K562 (cell line): ENCODE results near the gene ANKRD13B. TPM values are rescaled to one million over a fixed set of nuclear protein-coding genes. Genes with fewer than 3 reads are reported as not detected.

Experiments
- ADNP ChIP-seq: fragments of 200-800 bp; sonication (Bioruptor generic); IDR thresholded peaks from 2 replicates; pipeline ENCODE4 v1.6.1; 2016; ENCODE audit warnings: missing genetic modification characterization, missing compliant biosample characterization
- ARNT ChIP-seq, 2 experiments: fragments of 450-650 bp; IDR thresholded peaks; 2 replicates each; pipeline ENCODE4 v1.6.1; 2016; ENCODE audit warnings: mild to moderate bottlenecking in 1 of 2
- ASH1L ChIP-seq: fragments of 450-650 bp; IDR thresholded peaks from 2 replicates; pipeline ENCODE4 v1.6.1; 2018; ENCODE audit warnings: borderline replicate concordance, mild to moderate bottlenecking, low read depth; ENCODE audit not compliant: partially characterized antibody
- ATF1 ChIP-seq, 2 experiments: fragments of 450-650 bp in 1 of 2; IDR thresholded peaks; 2 replicates each; pipeline ENCODE4 v1.6.1; 2016; ENCODE audit warnings: missing compliant biosample characterization in 1 of 2, missing genetic modification characterization in 1 of 2
- C11orf30 ChIP-seq: fragments of 450-650 bp; IDR thresholded peaks from 2 replicates; pipeline ENCODE4 v1.6.1; 2016; ENCODE audit warnings: low read depth, mild to moderate bottlenecking
- CHD2 ChIP-seq: IDR thresholded peaks from 2 replicates; pipeline ENCODE4 v1.6.1; 2011; ENCODE audit warnings: low read depth, low read length
- GTF3C2 ChIP-seq: IDR thresholded peaks from 3 replicates; pipeline ENCODE4 v1.6.1; 2011; ENCODE audit warnings: borderline replicate concordance, mild to moderate bottlenecking, moderate library complexity; ENCODE audit not compliant: insufficient read length; ENCODE audit errors: extremely low read depth
- KDM4B ChIP-seq, 2 experiments: fragments of 450-650 bp in 1 of 2; sonication (generic) in 1 of 2; IDR thresholded peaks; 2 replicates each; pipeline ENCODE4 v1.6.1; 2016 to 2017; ENCODE audit warnings: borderline replicate concordance in 2 of 2, antibody characterized with exemption in 1 of 2, low read depth in 1 of 2, mild to moderate bottlenecking in 1 of 2
- LEF1 ChIP-seq: fragments of 450-650 bp; IDR thresholded peaks from 2 replicates; pipeline ENCODE4 v1.6.1; 2016; ENCODE audit warnings: mild to moderate bottlenecking
- MXI1 ChIP-seq: IDR thresholded peaks from 2 replicates; pipeline ENCODE4 v1.6.1; 2011; ENCODE audit warnings: low read depth, mild to moderate bottlenecking, improper control_type of control experiment, low read length
- PCBP1 ChIP-seq: fragments of 200-400 bp; formaldehyde crosslinking; IDR thresholded peaks from 2 replicates; pipeline ENCODE4 v1.6.1; 2018; ENCODE audit warnings: mild to moderate bottlenecking, low read depth, low read length; ENCODE audit not compliant: poor library complexity, severe bottlenecking
- PHB2 ChIP-seq: fragments of 450-650 bp; IDR thresholded peaks from 2 replicates; pipeline ENCODE4 v1.6.1; 2017; ENCODE audit warnings: low read depth
- RERE ChIP-seq: sonication (generic); formaldehyde crosslinking; IDR thresholded peaks from 2 replicates; pipeline ENCODE4 v1.8.0; 2023; ENCODE audit warnings: missing genetic modification reagents, mild to moderate bottlenecking, borderline replicate concordance
- SMARCB1 ChIP-seq: IDR thresholded peaks from 2 replicates; pipeline ENCODE4 v1.6.1; 2011; ENCODE audit warnings: improper control_type of control experiment, low read depth; ENCODE audit not compliant: insufficient read length
- THRA ChIP-seq: fragments of 450-650 bp; IDR thresholded peaks from 2 replicates; pipeline ENCODE4 v1.6.1; 2017; ENCODE audit warnings: mild to moderate bottlenecking, moderate library complexity
- WHSC1 ChIP-seq: IDR thresholded peaks from one replicate; pipeline ENCODE4 v1.6.1; 2012; ENCODE audit warnings: low read length, control low read depth, inconsistent platforms
- ZNF124 ChIP-seq: sonication (generic); formaldehyde crosslinking; IDR thresholded peaks from 2 replicates; pipeline ENCODE4 v1.8.1; 2022; ENCODE audit warnings: missing genetic modification reagents
- ZNF175 ChIP-seq: fragments of 200-800 bp; sonication (Bioruptor generic); IDR thresholded peaks from 2 replicates; pipeline ENCODE4 v1.6.1; 2016; ENCODE audit warnings: low read depth, mild to moderate bottlenecking, missing genetic modification characterization, missing compliant biosample characterization
- polyA plus RNA-seq, 8 experiments: library from polyadenylated mRNA; depleted of rRNA in 4 of 8; stranded (reverse) in 5 of 8; unstranded in 3 of 8; fragments of >200 nt; fragmentation: Nextera tagmentation in 2 of 8; fragmentation: Illumina TruSeq in 1 of 8; extraction: Ambion mirVana in 2 of 8; extraction: Trizol in 1 of 8; gene quantifications; 2 replicates each; pipeline versions ENCODE4 v1.2.1 to v1.2.3, GENCODE V29; 2011 to 2014; ENCODE audit warnings: inconsistent platforms in 1 of 8, missing spikeins in 1 of 8
- total RNA-seq, 7 experiments: library from RNA; depleted of rRNA in 6 of 7; stranded (reverse); fragments of >200 nt in 6 of 7; fragmentation: Illumina TruSeq in 2 of 7; extraction: Trizol in 2 of 7; gene quantifications; 2 replicates each; pipeline versions ENCODE4 v1.2.1 to v1.2.3, GENCODE V29; 2011 to 2021; ENCODE audit warnings: low replicate concordance in 1 of 7

ANKRD13B gene
- total and polyA plus RNA-seq, 9 of the 15 experiments (the other 6 are each of a cell fraction or from before 2014, with no cell fraction given), result 0.15 to 28.1 (median 4.6) TPM

GRCh38 chr17:29591737-29592608 lies 959 bp upstream of the ANKRD13B start (continued):
- TF ChIP-seq RERE (no peak), CHD2 (no peak), ARNT (IDR thresholded peaks at IDR 0.05) (no peak), ATF1 (CRISPR knock-in tag; IDR thresholded peaks at IDR 0.05) (no peak), ATF1 (tag; IDR thresholded peaks at IDR 0.05) (peak; percentile 46; the same call in 1 of the 2 replicates), THRA (no peak), ZNF124 (no peak), GTF3C2 (no peak), PHB2 (no peak), C11orf30 (no peak), WHSC1 (no peak), PCBP1 (no peak), ZNF175 (CRISPR knock-in tag) (no peak), ADNP (tag) (no peak), MXI1 (peak; percentile 20; the same call in 1 of the 2 replicates), KDM4B (IDR thresholded peaks at IDR 0.05; ENCODE audit: borderline replicate concordance in 2 of 2, low read depth in 1 of 2) (0 out of 4 replicates have a peak, but pooled peaks of 1 of the 2 experiments have one; percentile 29), SMARCB1 (no peak), ASH1L (no peak), LEF1 (no peak; the same call in 1 of the 2 replicates)
